WTC11 (cell line): Measurements from ENCODE around the gene VILL. TPM values are rescaled to one million over a fixed set of nuclear protein-coding genes. Genes with fewer than 3 reads are reported as not detected.

Experiments used
- ATAC-seq: fragments of 200-7000 bp; cut with Tn5 transposase; 2 replicates; pipeline ENCODE4 v1.10.0; 2021; ENCODE audit warnings: mild to moderate bottlenecking, moderate library complexity
- CTCF ChIA-PET: fragments of 300-600 bp; sonication (Branson Sonifier 250); formaldehyde crosslinking; loops from one replicate; lab custom pipeline; 2021; ENCODE audit warnings: antibody characterized with exemption; lab: Charles Lee
- POLR2A ChIA-PET: fragments of 350-600 bp; sonication (Branson Sonifier 250); formaldehyde crosslinking; loops from one replicate; lab custom pipeline; 2021; ENCODE audit warnings: antibody characterized with exemption; lab: Charles Lee
- DNase-seq: peaks from one replicate; pipeline ENCODE4 v3.0.0; 2021; ENCODE audit warnings: low spot score
- H3K27ac Mint-ChIP-seq: 2 replicates; pipeline ENCODE4 v1.8.0; 2021; ENCODE audit warnings: mixed read lengths
- H3K27me3 Mint-ChIP-seq: 2 replicates; pipeline ENCODE4 v1.8.0; 2021; ENCODE audit warnings: low read depth, mild to moderate bottlenecking, moderate library complexity, mixed read lengths
- H3K36me3 Mint-ChIP-seq: 2 replicates; pipeline ENCODE4 v1.8.0; 2021; ENCODE audit warnings: mixed read lengths
- H3K4me1 Mint-ChIP-seq: 2 replicates; pipeline ENCODE4 v1.8.0; 2022; ENCODE audit warnings: mixed read lengths
- H3K4me3 Mint-ChIP-seq: 2 replicates; pipeline ENCODE4 v1.8.0; 2021; ENCODE audit warnings: mild to moderate bottlenecking, moderate library complexity, mixed read lengths
- H3K9me3 Mint-ChIP-seq: 2 replicates; pipeline ENCODE4 v1.8.0; 2021; ENCODE audit warnings: mixed read lengths
- ATF1 ChIP-seq: sonication (generic); formaldehyde crosslinking; IDR thresholded peaks from 2 replicates; pipeline ENCODE4 v1.8.1; 2023; ENCODE audit warnings: mild to moderate bottlenecking, moderate library complexity, missing genetic modification reagents
- CREM ChIP-seq: sonication (generic); formaldehyde crosslinking; IDR thresholded peaks from 2 replicates; pipeline ENCODE4 v1.8.1; 2022; ENCODE audit warnings: mild to moderate bottlenecking, missing genetic modification reagents, moderate library complexity
- ELF4 ChIP-seq: sonication (generic); formaldehyde crosslinking; IDR thresholded peaks from 2 replicates; pipeline ENCODE4 v1.8.1; 2022; ENCODE audit warnings: low read depth, mild to moderate bottlenecking, moderate library complexity, missing genetic modification reagents
- EMX1 ChIP-seq: fragments of 250-450 bp; sonication (Bioruptor Pico); IDR thresholded peaks from 2 replicates; pipeline ENCODE4 v1.8.0; 2021; ENCODE audit warnings: mild to moderate bottlenecking
- ERG ChIP-seq: fragments of 250-450 bp; sonication (Bioruptor Pico); IDR thresholded peaks from 2 replicates; pipeline ENCODE4 v1.8.0; 2021; ENCODE audit warnings: mild to moderate bottlenecking
- KAT7 ChIP-seq: sonication (generic); formaldehyde crosslinking; IDR thresholded peaks from 2 replicates; pipeline ENCODE4 v1.8.1; 2023; ENCODE audit warnings: missing genetic modification reagents, mild to moderate bottlenecking, borderline replicate concordance
- MYBL2 ChIP-seq: sonication (generic); formaldehyde crosslinking; IDR thresholded peaks from 2 replicates; pipeline ENCODE4 v1.8.1; 2023; ENCODE audit warnings: mild to moderate bottlenecking, moderate library complexity, missing genetic modification reagents
- NFATC4 ChIP-seq: fragments of 250-450 bp; sonication (Bioruptor Pico); IDR thresholded peaks from 2 replicates; pipeline ENCODE4 v1.9.0; 2021; ENCODE audit warnings: mild to moderate bottlenecking
- NFYB ChIP-seq: sonication (generic); formaldehyde crosslinking; conservative IDR thresholded peaks from 2 replicates; pipeline ENCODE4 v1.8.0; 2022; ENCODE audit warnings: low read depth, missing genetic modification reagents
- NR2C2 ChIP-seq: sonication (generic); formaldehyde crosslinking; IDR thresholded peaks from 2 replicates; pipeline ENCODE4 v1.8.0; 2022; ENCODE audit warnings: mild to moderate bottlenecking, missing genetic modification reagents
- PRRX2 ChIP-seq: fragments of 250-450 bp; sonication (Bioruptor Pico); IDR thresholded peaks from 2 replicates; pipeline ENCODE4 v1.8.0; 2021; ENCODE audit warnings: mild to moderate bottlenecking
- RELA ChIP-seq: sonication (generic); formaldehyde crosslinking; IDR thresholded peaks from 2 replicates; pipeline ENCODE4 v1.8.1; 2022; ENCODE audit warnings: missing genetic modification reagents, mild to moderate bottlenecking, borderline replicate concordance
- SMAD3 ChIP-seq: sonication (generic); formaldehyde crosslinking; IDR thresholded peaks from 2 replicates; pipeline ENCODE4 v1.8.0; 2022; ENCODE audit warnings: missing genetic modification reagents, mild to moderate bottlenecking, borderline replicate concordance
- SOX15 ChIP-seq: fragments of 250-450 bp; sonication (Bioruptor Pico); IDR thresholded peaks from 2 replicates; pipeline ENCODE4 v1.9.0; 2021; ENCODE audit warnings: mild to moderate bottlenecking
- STAT6 ChIP-seq: sonication (generic); formaldehyde crosslinking; conservative IDR thresholded peaks from 2 replicates; pipeline ENCODE4 v1.8.1; 2023; ENCODE audit warnings: mild to moderate bottlenecking, low read depth, missing genetic modification reagents, moderate library complexity
- ZNF232 ChIP-seq: sonication (generic); formaldehyde crosslinking; IDR thresholded peaks from 2 replicates; pipeline ENCODE4 v1.8.0; 2022; ENCODE audit warnings: mild to moderate bottlenecking, missing genetic modification reagents
- total RNA-seq: library from RNA; stranded (reverse); gene quantifications from 3 replicates; pipeline ENCODE4 v1.2.3, GENCODE V29; 2021
- TF ChIP-seq, protein P1 (sequence below): sonication (generic); formaldehyde crosslinking; IDR thresholded peaks from 2 replicates; pipeline ENCODE4 v1.8.0; 2022; ENCODE audit warnings: missing genetic modification reagents

The VILL gene
- total RNA-seq, 1 experiment from 2014 or later, result 4.7 TPM

DNA sequence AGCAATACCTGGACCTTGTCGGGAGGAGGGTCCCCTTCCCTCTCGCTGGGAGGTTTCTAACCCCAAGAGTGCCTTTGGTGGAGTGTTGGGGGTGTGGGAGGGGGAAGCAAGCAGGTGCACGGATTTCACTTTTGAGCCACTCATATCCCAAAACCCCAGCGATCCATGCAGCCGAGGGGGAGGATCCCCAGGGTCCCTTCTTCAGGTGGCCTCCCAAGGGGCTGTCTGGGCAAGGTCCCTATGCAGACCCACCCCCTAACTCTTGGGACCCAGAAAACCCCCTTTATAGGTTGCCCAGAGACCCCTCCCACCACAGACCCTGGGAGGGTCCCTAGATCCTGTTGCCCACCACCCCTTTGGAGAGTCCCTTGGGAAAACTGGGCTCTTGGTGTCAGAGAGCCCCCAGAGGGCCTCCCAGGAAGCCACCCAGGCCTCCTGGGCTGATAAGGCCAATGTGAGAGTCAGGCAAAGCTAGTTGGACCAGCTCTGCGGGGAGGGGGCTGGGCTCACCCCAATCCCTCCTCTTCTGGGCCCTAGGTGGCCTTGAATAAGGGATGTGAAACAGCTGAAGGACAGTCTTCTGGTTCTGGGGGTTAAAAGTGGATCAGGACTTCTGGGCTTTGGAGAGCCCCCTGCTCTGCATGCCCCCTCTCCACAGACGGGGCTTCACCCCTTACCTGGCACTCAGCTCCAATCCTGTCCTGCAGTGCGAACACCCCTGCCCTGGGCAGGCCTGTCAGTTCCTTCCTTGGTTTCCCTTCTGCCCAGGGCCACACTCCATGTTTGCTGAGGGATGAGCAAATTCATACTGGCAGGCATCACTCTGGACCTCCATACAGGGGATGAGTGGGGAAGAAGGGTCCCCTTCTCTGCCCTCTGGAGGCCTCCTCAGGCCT lies 39.8 kb downstream of the VILL start:
- H3K9me3 Mint-ChIP-seq, result no peaks in the 10 kb centered on the region
- no peaks in the 10 kb centered on the region for H3K36me3 Mint-ChIP-seq
- peaks cover 72% of the 10 kb centered on the region for H3K27me3 Mint-ChIP-seq
- H3K4me3 Mint-ChIP-seq, result peak overlapping the region; percentile 63
- POLR2A ChIA-PET, result interaction anchor here (1.5 kb wide), 1 partner anchor 107 kb away, joined by 4 read pairs; the partner anchor contains the start of gene ACAA1
- no peak for DNase-seq
- H3K4me1 Mint-ChIP-seq, result peaks cover 11% of the 10 kb centered on the region
- no peak overlapping the region for H3K27ac Mint-ChIP-seq
- CTCF ChIA-PET, result interaction anchor here (0.6 to 3.6 kb wide), 11 partner anchors 9 to 1542 kb away, joined by 3 to 32 read pairs (median 6); partner anchors contain the start of genes ACAA1 and DLEC1
- no peak for ATAC-seq
- TF ChIP-seq SOX15 (CRISPR knock-in tag) (no peak), CREM (CRISPR knock-in tag) (no peak), KAT7 (no peak), SMAD3 (CRISPR knock-in tag) (no peak), PRRX2 (no peak), ZNF232 (CRISPR knock-in tag) (no peak), NFYB (CRISPR knock-in tag) (no peak), RELA (no peak), MYBL2 (CRISPR knock-in tag) (no peak), ATF1 (CRISPR knock-in tag) (no peak), EMX1 (no peak), ELF4 (no peak), NR2C2 (no peak), STAT6 (CRISPR knock-in tag) (no peak), NFATC4 (CRISPR knock-in tag) (no peak), ERG (CRISPR knock-in tag) (no peak)
- TF ChIP-seq, protein P1, sequence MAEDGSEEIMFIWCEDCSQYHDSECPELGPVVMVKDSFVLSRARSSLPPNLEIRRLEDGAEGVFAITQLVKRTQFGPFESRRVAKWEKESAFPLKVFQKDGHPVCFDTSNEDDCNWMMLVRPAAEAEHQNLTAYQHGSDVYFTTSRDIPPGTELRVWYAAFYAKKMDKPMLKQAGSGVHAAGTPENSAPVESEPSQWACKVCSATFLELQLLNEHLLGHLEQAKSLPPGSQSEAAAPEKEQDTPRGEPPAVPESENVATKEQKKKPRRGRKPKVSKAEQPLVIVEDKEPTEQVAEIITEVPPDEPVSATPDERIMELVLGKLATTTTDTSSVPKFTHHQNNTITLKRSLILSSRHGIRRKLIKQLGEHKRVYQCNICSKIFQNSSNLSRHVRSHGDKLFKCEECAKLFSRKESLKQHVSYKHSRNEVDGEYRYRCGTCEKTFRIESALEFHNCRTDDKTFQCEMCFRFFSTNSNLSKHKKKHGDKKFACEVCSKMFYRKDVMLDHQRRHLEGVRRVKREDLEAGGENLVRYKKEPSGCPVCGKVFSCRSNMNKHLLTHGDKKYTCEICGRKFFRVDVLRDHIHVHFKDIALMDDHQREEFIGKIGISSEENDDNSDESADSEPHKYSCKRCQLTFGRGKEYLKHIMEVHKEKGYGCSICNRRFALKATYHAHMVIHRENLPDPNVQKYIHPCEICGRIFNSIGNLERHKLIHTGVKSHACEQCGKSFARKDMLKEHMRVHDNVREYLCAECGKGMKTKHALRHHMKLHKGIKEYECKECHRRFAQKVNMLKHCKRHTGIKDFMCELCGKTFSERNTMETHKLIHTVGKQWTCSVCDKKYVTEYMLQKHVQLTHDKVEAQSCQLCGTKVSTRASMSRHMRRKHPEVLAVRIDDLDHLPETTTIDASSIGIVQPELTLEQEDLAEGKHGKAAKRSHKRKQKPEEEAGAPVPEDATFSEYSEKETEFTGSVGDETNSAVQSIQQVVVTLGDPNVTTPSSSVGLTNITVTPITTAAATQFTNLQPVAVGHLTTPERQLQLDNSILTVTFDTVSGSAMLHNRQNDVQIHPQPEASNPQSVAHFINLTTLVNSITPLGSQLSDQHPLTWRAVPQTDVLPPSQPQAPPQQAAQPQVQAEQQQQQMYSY (CRISPR knock-in tag), result no peak
